Endothelial cell of umbilical vein (primary cell): Measurements from ENCODE around the gene DAPL1.

ENCODE experiments used
- EZH2 ChIP-seq: IDR thresholded peaks from 2 replicates; pipeline ENCODE4 v1.6.1; 2012; ENCODE audit warnings: borderline replicate concordance, low read depth, mild to moderate bottlenecking, moderate library complexity, low read length, inconsistent platforms; ENCODE audit not compliant: severe bottlenecking
- FOS ChIP-seq: IDR thresholded peaks from 2 replicates; pipeline ENCODE4 v1.6.1; 2011; ENCODE audit warnings: mild to moderate bottlenecking, low read length, moderate library complexity, borderline replicate concordance; ENCODE audit not compliant: insufficient read depth
- JUN ChIP-seq: IDR thresholded peaks from 2 replicates; pipeline ENCODE4 v1.6.1; 2011; ENCODE audit warnings: borderline replicate concordance, low read depth; ENCODE audit not compliant: insufficient read length, insufficient read depth
- MYC ChIP-seq: IDR thresholded peaks from one replicate; pipeline ENCODE4 v1.6.1; 2011; ENCODE audit warnings: mild to moderate bottlenecking, low read depth, low read length
- POLR2A ChIP-seq: IDR thresholded peaks from 2 replicates; pipeline ENCODE4 v1.6.1; 2012; ENCODE audit warnings: low read depth, mild to moderate bottlenecking, control low read depth, low read length
- POLR2AphosphoS5 ChIP-seq: IDR thresholded peaks from 2 replicates; pipeline ENCODE4 v1.6.1; 2012; ENCODE audit warnings: low read depth, mild to moderate bottlenecking, control low read depth, low read length, moderate library complexity; ENCODE audit not compliant: insufficient read depth
- TF ChIP-seq, protein P1 (sequence below), 2 donors: IDR thresholded peaks; 1 replicate in 1 of 2; 2 replicates in 1 of 2; pipeline ENCODE4 v1.5.1; 2011; ENCODE audit warnings: low read length in 2 of 2, mild to moderate bottlenecking in 2 of 2, moderate library complexity in 2 of 2, control low read depth in 1 of 2, inconsistent platforms in 1 of 2, low read depth in 1 of 2; ENCODE audit not compliant: insufficient read depth in 1 of 2; ENCODE audit errors: extremely low read depth in 1 of 2
- TF ChIP-seq, protein P2 (sequence below): IDR thresholded peaks from 2 replicates; pipeline ENCODE4 v1.6.1; 2011; ENCODE audit not compliant: insufficient read depth, insufficient read length

DNA sequence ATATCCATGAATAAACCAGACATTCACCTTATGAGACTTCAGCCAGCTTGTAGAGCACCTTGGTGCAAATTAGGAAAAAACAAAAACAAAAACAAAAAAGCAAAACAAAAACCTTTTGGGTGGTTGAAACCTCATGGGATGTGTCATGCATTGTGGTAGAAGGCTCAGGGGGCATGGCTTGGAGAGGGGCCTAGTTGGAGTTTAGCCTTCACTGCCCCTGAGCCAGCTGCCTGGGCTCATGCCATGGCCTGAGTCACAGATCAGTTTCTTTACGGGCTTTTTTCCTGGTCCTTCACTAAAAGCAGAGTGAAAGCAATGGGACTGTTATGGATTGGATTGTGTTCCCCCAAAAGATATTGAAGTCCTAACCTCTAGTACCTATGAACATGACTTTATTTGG, 22.0 kb upstream of the DAPL1 start:
- TF ChIP-seq, protein P1, sequence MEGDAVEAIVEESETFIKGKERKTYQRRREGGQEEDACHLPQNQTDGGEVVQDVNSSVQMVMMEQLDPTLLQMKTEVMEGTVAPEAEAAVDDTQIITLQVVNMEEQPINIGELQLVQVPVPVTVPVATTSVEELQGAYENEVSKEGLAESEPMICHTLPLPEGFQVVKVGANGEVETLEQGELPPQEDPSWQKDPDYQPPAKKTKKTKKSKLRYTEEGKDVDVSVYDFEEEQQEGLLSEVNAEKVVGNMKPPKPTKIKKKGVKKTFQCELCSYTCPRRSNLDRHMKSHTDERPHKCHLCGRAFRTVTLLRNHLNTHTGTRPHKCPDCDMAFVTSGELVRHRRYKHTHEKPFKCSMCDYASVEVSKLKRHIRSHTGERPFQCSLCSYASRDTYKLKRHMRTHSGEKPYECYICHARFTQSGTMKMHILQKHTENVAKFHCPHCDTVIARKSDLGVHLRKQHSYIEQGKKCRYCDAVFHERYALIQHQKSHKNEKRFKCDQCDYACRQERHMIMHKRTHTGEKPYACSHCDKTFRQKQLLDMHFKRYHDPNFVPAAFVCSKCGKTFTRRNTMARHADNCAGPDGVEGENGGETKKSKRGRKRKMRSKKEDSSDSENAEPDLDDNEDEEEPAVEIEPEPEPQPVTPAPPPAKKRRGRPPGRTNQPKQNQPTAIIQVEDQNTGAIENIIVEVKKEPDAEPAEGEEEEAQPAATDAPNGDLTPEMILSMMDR (IDR thresholded peaks at IDR 0.05; ENCODE audit: extremely low read depth in 1 of 2, insufficient read depth in 1 of 2, low read depth in 1 of 2, low read length in 2 of 2) = no peak
- TF ChIP-seq POLR2A (no peak), POLR2AphosphoS5 (no peak), EZH2 (no peak), MYC (no peak), JUN (no peak), FOS (no peak)
- TF ChIP-seq, protein P2, sequence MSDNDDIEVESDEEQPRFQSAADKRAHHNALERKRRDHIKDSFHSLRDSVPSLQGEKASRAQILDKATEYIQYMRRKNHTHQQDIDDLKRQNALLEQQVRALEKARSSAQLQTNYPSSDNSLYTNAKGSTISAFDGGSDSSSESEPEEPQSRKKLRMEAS = no peak
